Measurements from ENCODE around the gene CHRNE. TPM values are rescaled to one million over a fixed set of nuclear protein-coding genes. Genes with fewer than 3 reads are reported as not detected.

CHRNE gene
- total and polyA plus RNA-seq, 2 of the 8 experiments (the other 6 are each of a cell fraction or from before 2014, with no cell fraction given): 0.15 to 0.33 TPM

- TF ChIP-seq, protein P1, sequence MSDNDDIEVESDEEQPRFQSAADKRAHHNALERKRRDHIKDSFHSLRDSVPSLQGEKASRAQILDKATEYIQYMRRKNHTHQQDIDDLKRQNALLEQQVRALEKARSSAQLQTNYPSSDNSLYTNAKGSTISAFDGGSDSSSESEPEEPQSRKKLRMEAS (IDR thresholded peaks at IDR 0.05): no peak
- TF ChIP-seq POLR2A (IDR thresholded peaks at IDR 0.05; ENCODE audit: control extremely low read depth in 1 of 2, low read depth in 2 of 2, low read length in 2 of 2): no peak
- TF ChIP-seq RBBP5 (IDR thresholded peaks at IDR 0.05; ENCODE audit: borderline replicate concordance, low read depth, low read length): no peak
- TF ChIP-seq SIN3A (conservative IDR thresholded peaks at IDR 0.05 in 1 of 2, IDR thresholded peaks at IDR 0.05 in 1 of 2; ENCODE audit: low read depth in 1 of 2, low read length in 2 of 2): no peak
Measured at GRCh38 chr17:4861052-4861451, 41.8 kb downstream of the CHRNE start (continued).

Measured in H1 (cell line).